Activated naive CD8-positive, alpha-beta T cell (primary cell): Measurements from ENCODE around the gene TMTC4.
"Not testable (repeated sequence)": the region's sequence is repeated elsewhere in the genome, so short reads cannot be mapped to it uniquely, and the experiment has no call there.

Experiments
- H3K27ac Mint-ChIP-seq: one replicate; pipeline ENCODE4 v1.8.0; 2021; ENCODE audit warnings: mixed read lengths
- H3K27me3 Mint-ChIP-seq: one replicate; pipeline ENCODE4 v1.8.0; 2021; ENCODE audit warnings: mixed read lengths
- H3K36me3 Mint-ChIP-seq: one replicate; pipeline ENCODE4 v1.8.0; 2021; ENCODE audit warnings: mixed read lengths
- H3K4me1 Mint-ChIP-seq: one replicate; pipeline ENCODE4 v1.8.0; 2021; ENCODE audit warnings: low read depth, mixed read lengths
- H3K4me3 Mint-ChIP-seq: one replicate; pipeline ENCODE4 v1.8.0; 2021; ENCODE audit warnings: mild to moderate bottlenecking, mixed read lengths
- H3K9me3 Mint-ChIP-seq: one replicate; pipeline ENCODE4 v1.8.0; 2021; ENCODE audit warnings: low read depth, mixed read lengths

Gene TMTC4, protein sequence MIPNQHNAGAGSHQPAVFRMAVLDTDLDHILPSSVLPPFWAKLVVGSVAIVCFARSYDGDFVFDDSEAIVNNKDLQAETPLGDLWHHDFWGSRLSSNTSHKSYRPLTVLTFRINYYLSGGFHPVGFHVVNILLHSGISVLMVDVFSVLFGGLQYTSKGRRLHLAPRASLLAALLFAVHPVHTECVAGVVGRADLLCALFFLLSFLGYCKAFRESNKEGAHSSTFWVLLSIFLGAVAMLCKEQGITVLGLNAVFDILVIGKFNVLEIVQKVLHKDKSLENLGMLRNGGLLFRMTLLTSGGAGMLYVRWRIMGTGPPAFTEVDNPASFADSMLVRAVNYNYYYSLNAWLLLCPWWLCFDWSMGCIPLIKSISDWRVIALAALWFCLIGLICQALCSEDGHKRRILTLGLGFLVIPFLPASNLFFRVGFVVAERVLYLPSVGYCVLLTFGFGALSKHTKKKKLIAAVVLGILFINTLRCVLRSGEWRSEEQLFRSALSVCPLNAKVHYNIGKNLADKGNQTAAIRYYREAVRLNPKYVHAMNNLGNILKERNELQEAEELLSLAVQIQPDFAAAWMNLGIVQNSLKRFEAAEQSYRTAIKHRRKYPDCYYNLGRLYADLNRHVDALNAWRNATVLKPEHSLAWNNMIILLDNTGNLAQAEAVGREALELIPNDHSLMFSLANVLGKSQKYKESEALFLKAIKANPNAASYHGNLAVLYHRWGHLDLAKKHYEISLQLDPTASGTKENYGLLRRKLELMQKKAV

DNA sequence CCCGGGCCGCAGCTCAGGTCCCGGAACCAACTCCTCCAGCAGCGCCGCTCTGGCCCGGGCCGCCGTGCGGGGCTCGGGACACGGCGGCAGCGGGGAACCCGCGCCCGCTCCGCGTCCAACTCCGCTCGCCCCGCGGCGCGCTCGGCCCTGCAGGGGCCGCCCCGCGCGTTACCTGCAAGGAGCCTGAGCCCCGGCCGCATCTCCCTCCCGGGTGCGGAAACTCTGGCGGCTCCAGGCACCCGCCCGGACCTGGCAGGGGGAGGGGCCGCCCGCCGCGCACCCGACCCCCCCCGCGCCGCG, at the start of gene TMTC4:
TSS of gene TMTC4 (minus strand) at position 224 of the 300 bp plus-strand sequence. CDS start 4,433 bp downstream, outside the sequence.
- H3K4me1 Mint-ChIP-seq: peaks cover 31% of the 10 kb centered on the region
- no peaks in the 10 kb centered on the region for H3K27me3 Mint-ChIP-seq
- no peaks in the 10 kb centered on the region for H3K9me3 Mint-ChIP-seq
- H3K36me3 Mint-ChIP-seq: no peaks in the 10 kb centered on the region
- peak within 1 kb of the TSS; percentile 91 for H3K27ac Mint-ChIP-seq
- peak within 1 kb of the TSS; percentile 91 for H3K4me3 Mint-ChIP-seq

DNA sequence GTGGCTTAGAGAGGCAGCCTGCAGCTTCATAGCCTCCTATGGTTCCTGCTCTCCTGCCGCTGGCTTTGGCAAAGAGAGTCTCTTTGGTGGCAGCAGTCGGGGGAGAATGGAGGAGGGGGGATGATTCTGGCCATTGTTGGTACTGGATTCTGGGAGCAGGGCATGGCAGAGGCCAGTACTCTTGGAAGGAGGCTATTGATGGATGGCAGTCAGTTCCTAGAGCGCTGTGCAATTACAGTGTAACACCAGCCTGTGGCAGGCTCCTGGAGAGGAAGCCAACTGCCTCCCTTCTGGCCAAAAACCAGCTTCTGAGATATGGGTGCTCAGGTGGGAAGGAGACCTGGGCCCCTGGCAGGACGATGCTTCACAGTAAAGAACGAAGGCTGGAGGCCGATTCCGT, 47.9 kb upstream of the TMTC4 start:
- Mint-ChIP-seq H3K9me3 (peaks cover 9% of the 10 kb centered on the region), H3K4me1 (peaks cover 5% of the 10 kb centered on the region), H3K27ac (no peak overlapping the region), H3K36me3 (peaks cover 4% of the 10 kb centered on the region), H3K27me3 (peaks cover 6% of the 10 kb centered on the region), H3K4me3 (no peak overlapping the region)

DNA sequence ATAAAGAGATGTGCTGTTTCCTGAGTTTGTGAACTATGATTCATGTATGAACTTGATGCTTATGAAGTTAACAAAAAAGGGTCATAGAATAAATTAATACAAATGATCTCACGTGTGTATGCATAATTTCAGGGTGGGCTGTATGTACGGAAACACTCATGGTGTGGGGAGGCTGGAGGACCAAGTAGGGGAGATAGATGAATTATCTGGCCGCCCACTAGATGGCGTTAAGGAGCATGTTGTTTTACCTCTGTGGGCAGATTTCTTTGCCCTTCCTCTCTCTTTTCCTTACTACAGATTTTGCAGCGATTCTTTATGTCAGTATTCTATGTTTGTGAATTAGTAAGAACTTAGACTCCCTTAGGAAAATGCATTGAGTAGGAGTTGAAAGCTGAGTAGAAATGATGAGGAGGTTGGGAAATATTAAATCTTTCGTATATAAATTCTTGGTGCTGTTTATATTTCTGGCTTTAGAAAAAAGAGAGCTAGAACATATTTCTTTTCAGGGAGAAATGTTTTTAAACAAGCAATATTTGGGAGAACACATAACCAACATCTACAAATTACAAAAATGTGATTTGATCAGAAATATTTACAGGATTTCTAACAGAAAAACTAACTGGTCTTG, 47.4 kb upstream of the TMTC4 start:
- Mint-ChIP-seq H3K36me3 (peaks cover 4% of the 10 kb centered on the region), H3K27ac (no peak overlapping the region), H3K27me3 (peaks cover 8% of the 10 kb centered on the region), H3K4me3 (no peak overlapping the region), H3K4me1 (peaks cover 5% of the 10 kb centered on the region), H3K9me3 (peaks cover 9% of the 10 kb centered on the region)

DNA sequence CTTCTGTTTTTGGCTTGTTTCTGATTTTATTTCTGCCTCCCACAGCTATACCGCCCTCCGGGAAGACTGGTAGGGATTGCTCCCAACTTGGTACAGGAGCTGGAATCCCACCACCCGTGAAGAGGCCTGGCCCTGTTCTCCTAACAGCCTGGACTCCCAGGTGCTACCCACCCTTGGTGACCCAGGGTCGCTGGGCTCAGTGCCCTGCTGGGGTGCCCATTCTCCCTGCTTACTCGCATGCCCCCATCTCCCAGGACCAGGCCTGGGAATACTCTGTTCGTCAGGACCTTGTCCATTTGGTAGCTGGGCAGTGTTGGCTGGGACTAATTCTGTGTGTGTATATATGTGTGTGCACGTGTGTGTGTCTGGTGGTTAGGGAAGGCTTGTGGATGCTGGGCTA, 41.0 kb upstream of the TMTC4 start:
- Mint-ChIP-seq H3K36me3 (peaks cover 4% of the 10 kb centered on the region), H3K4me3 (no peak overlapping the region), H3K27ac (no peak overlapping the region), H3K27me3 (peaks cover 6% of the 10 kb centered on the region), H3K9me3 (peaks cover 9% of the 10 kb centered on the region), H3K4me1 (no peaks in the 10 kb centered on the region)

DNA sequence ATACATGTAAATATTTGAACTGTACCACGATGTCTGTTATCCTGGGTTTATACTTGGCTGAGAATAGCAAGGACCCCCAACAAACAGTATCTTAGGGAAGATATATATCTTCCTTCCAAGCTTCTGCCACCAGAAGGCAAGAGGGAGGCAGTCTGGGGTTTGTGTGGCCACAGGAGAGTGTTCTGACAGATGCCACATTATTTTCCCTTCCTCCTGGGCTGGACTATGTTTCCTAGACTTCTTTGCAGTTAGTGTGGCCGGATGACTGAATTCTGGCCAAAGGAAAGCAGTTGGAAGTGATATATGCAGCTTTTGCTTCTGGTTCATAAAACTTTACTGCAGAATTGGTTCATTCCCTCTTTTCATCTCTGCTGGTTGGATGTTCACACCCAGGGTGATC, 39.9 kb upstream of the TMTC4 start:
- Mint-ChIP-seq H3K36me3 (peaks cover 2% of the 10 kb centered on the region), H3K4me1 (no peaks in the 10 kb centered on the region), H3K9me3 (no peaks in the 10 kb centered on the region), H3K27ac (no peak overlapping the region), H3K27me3 (peaks cover 6% of the 10 kb centered on the region), H3K4me3 (no peak overlapping the region)

DNA sequence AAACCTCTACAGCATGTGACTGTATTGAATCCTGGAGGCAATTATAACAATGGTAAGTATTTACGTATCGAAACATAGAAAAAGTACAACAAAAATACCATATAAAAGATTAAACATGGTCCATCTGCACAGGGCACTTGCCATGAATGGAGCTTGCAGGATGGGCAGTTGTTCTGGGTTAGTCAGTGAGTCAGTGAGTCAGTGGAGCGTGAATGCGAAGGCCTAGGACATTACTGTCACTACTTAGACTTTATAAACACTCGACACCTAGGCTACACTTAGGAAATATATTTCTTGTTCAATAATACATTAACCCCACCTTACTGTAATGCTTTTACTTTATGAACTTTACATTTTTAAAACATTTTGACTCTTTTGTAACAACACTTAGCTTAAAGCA, 35.6 kb upstream of the TMTC4 start:
- peaks cover 1% of the 10 kb centered on the region for H3K27me3 Mint-ChIP-seq
- H3K27ac Mint-ChIP-seq: no peak overlapping the region
- no peaks in the 10 kb centered on the region for H3K4me1 Mint-ChIP-seq
- H3K4me3 Mint-ChIP-seq: no peak overlapping the region
- no peaks in the 10 kb centered on the region for H3K9me3 Mint-ChIP-seq
- no peaks in the 10 kb centered on the region for H3K36me3 Mint-ChIP-seq

DNA sequence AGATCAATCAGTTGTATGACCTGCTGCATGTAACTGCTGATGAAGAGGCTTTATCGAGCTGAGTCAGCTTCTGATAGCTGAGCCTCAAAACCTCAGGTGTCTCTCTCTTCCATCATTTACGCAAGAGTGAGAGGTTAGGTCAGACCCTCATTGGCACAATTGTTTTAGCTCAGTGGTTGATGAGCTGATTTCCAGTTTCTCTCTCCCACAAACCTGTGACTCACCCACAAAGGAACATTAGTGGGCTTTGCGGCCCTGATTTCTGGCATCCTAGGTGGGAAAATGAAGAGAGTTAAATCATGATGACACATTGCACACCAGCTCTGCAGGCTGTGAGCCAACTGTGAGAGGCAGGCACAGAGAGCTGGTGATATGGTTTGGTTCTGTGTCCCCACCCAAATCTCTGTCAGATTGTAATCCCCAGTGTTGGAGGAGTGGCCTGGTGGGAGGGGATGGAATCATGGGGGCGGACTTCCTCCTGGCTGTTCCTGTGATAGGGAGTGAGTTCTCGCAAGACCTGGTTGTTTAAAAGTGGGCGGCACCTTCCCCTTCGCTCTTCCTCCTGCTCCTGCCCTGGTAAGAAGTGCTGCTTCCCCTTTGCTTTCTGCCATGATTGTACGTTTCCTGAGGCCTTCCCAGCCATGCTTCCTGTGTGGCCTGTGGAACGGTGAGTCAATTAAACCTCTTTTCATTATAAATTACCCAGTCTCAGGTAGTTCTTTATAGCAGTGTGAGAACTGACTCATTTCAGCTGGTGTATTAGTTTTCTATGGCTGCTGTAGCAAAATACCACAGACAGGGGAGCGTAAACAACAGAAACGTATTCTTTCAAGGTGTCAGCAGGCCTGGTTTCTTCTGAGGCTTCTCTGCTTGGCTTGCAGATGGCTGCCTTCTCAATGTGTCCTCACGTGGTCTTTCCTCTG, 33.5 kb upstream of the TMTC4 start:
- no peak overlapping the region for H3K27ac Mint-ChIP-seq
- H3K9me3 Mint-ChIP-seq: no peaks in the 10 kb centered on the region
- H3K36me3 Mint-ChIP-seq: no peaks in the 10 kb centered on the region
- no peaks in the 10 kb centered on the region for H3K4me1 Mint-ChIP-seq
- no peaks in the 10 kb centered on the region for H3K27me3 Mint-ChIP-seq
- no peak overlapping the region for H3K4me3 Mint-ChIP-seq

DNA sequence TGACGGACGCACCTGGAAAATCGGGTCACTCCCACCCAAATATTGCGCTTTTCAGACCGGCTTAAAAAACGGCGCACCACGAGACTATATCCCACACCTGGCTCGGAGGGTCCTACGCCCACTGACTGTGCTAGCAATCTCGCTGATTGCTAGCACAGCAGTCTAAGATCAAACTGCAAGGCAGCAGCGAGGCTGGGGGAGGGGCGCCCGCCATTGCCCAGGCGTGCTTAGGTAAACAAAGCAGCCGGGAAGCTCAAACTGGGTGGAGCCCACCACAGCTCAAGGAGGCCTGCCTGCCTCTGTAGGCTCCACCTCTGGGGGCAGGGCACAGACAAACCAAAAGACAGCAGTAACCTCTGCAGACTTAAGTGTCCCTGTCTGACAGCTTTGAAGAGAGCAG, 23.7 kb upstream of the TMTC4 start:
- not testable (repeated sequence) for H3K9me3 Mint-ChIP-seq, H3K36me3 Mint-ChIP-seq, H3K4me3 Mint-ChIP-seq, H3K27me3 Mint-ChIP-seq, H3K4me1 Mint-ChIP-seq, H3K27ac Mint-ChIP-seq

DNA sequence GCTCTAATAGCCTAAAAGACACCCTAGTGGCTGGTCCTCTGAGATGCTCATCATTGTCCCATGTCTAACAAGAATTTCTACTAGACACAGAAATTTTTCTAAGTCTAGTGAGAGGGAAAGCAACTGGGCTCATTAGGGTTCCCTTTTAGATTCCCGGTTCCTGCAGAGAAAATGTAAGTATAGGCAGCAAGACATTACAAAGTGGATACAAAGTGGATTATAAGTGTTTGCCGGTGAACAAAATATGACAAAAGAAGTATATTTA, 20.8 kb upstream of the TMTC4 start:
- H3K9me3 Mint-ChIP-seq: peaks cover 6% of the 10 kb centered on the region
- no peak overlapping the region for H3K27ac Mint-ChIP-seq
- no peaks in the 10 kb centered on the region for H3K4me1 Mint-ChIP-seq
- peaks cover 10% of the 10 kb centered on the region for H3K27me3 Mint-ChIP-seq
- peaks cover 3% of the 10 kb centered on the region for H3K36me3 Mint-ChIP-seq
- no peak overlapping the region for H3K4me3 Mint-ChIP-seq

DNA sequence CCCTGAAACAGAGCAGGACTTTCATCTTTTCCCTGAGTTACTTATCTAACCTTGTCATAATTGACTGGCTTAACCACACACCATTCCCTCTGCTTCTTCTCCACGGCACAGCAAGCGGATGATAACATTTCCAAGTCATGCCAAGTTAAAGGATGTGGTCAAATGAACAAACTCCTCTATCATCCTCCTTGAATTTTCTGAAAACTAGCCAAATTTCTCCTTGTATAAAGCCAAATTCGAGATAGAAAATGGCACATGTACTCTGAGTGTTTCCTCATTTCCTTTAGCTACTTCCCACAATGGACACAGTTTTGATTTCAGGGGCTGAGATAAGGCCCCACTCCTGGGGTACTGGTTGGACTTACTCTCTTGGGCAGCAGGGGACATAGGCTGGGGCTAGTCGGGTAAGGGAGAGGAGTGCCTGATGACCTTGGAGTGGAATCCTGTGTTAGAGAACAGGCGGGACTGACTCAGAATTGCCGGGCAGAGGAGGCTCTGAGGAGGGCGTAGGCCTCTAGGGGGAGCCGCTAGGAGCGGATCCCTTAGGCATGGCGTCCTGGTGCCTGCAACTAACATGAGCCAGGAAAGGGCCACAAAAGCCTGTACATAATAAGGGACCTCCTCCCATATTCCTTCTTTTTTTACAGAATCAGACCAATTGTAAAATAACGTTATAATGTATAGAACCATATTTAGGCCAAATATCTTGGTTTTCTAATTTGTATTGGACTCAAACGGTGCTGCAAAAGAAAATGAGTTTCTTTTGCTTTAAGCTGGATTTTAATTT, 20.3 kb upstream of the TMTC4 start:
- Mint-ChIP-seq H3K27me3 (peaks cover 10% of the 10 kb centered on the region), H3K4me1 (no peaks in the 10 kb centered on the region)

DNA sequence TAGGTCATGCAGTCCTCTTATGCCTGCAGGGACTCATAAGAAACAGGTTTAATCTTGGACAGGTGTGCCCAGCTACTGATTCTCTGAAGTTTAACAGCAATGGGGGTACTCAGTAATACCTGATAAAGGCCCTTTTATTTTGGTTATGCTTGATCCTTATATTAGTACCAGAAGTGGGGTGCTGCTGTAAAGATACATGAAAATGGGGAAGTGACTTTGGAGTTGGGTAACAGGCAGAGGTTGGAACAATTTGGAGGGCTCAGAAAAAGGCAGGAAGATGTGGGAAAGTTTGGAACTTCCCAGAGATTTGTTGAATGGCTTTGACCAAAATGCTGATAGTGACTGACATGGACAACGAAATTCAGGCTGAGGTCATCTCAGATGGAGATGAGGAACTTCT, 14.6 kb upstream of the TMTC4 start:
- no peak overlapping the region for H3K27ac Mint-ChIP-seq
- no peak overlapping the region for H3K4me3 Mint-ChIP-seq
- H3K36me3 Mint-ChIP-seq: peaks cover 14% of the 10 kb centered on the region
- no peaks in the 10 kb centered on the region for H3K4me1 Mint-ChIP-seq
- H3K27me3 Mint-ChIP-seq: peaks cover 4% of the 10 kb centered on the region
- H3K9me3 Mint-ChIP-seq: peaks cover 6% of the 10 kb centered on the region

More for the DNA sequence above, 20.3 kb upstream of the TMTC4 start:
- Mint-ChIP-seq H3K9me3 (peaks cover 6% of the 10 kb centered on the region), H3K27ac (no peak overlapping the region), H3K36me3 (peaks cover 3% of the 10 kb centered on the region), H3K4me3 (no peak overlapping the region)

DNA sequence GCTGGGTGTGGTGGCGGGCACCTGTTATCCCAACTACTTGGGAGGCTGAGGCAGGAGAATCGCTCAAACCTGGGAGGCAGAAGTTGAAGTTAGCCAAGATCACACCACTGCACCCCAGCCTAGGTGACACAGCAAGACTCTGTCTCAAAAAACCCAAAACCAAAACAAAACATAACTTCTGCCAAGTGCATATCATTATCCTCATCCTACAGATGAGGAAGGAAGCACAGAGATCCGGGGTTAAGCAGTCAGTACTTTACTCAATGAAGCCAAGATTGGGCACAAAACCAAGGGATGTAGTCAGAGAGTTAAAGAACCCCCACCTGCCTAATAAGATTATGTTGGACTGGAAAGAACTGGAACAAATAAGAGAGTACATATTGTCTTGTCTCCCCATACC, 5.5 kb upstream of the TMTC4 start:
- H3K27ac Mint-ChIP-seq: no peak overlapping the region
- H3K4me1 Mint-ChIP-seq: peaks cover 10% of the 10 kb centered on the region
- no peaks in the 10 kb centered on the region for H3K9me3 Mint-ChIP-seq
- H3K36me3 Mint-ChIP-seq: peaks cover 2% of the 10 kb centered on the region
- no peak overlapping the region for H3K4me3 Mint-ChIP-seq
- H3K27me3 Mint-ChIP-seq: no peaks in the 10 kb centered on the region

DNA sequence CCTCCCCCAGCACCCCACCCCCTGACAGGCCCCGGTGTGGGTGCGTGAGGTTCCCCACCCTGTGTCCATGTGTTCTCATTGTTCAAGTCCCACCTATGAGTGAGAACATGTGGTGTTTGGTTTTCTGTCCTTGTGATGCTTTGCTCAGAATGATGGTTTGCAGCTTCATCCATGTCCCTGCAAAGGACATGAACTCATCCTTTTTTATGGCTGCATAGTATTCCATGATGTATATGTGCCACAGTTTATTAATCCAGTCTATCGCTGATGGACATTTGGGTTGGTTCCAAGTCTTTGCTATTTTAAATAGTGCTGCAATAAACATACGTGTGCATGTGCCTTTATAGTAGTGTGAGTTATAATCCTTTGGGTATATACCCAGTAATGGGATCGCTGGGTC, 2.5 kb upstream of the TMTC4 start:
- not testable (repeated sequence) for H3K36me3 Mint-ChIP-seq, H3K4me3 Mint-ChIP-seq, H3K9me3 Mint-ChIP-seq, H3K27me3 Mint-ChIP-seq, H3K27ac Mint-ChIP-seq
- peaks cover 26% of the 10 kb centered on the region for H3K4me1 Mint-ChIP-seq

DNA sequence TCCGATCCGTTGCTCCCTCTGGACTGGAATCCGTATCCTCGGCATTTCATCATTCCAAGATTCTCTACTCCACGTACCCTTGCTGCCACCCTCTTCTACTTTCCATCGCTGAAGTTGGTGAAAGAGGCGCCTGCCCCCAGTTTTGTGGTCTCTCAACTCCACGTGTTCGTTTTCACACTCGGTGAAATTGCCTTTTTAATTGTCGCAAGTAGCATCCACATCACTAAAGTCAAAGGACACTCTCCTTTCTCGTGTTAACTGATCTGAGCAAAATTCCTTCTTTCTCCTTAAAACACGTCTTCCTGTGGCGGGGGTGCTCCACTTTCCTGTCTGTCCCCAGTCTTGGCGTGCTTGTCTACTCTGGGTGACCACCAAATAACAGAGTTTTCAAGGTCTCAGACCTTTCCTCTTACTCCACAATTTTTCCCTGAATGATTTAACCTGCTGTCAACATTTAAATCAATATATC, 1.1 kb upstream of the TMTC4 start:
- peak overlapping the region; percentile 91 for H3K27ac Mint-ChIP-seq
- H3K36me3 Mint-ChIP-seq: no peaks in the 10 kb centered on the region
- peak overlapping the region; percentile 87 for H3K4me3 Mint-ChIP-seq
- H3K27me3 Mint-ChIP-seq: no peaks in the 10 kb centered on the region
- H3K4me1 Mint-ChIP-seq: peaks cover 31% of the 10 kb centered on the region
- no peaks in the 10 kb centered on the region for H3K9me3 Mint-ChIP-seq
